Suprapubic skin (tissue), 4 donors: ENCODE results near the gene LMBRD1. TPM values are rescaled to one million over a fixed set of nuclear protein-coding genes. Genes with fewer than 3 reads are reported as not detected.

Experiments used
- DNase-seq, 2 donors: peaks; one replicate each; pipeline ENCODE4 v3.0.0-alpha.2; 2019; ENCODE audit warnings: low spot score in 2 of 2
- H3K27ac ChIP-seq: fragments of 200-600 bp; sonication (generic); one replicate; pipeline ENCODE4 v1.5.1; 2019
- H3K27me3 ChIP-seq: fragments of 200-600 bp; sonication (generic); one replicate; pipeline ENCODE4 v1.5.1; 2019
- H3K36me3 ChIP-seq: fragments of 200-600 bp; sonication (generic); one replicate; pipeline ENCODE4 v1.5.1; 2019
- H3K4me1 ChIP-seq: fragments of 200-600 bp; sonication (generic); one replicate; pipeline ENCODE4 v1.5.1; 2019
- H3K4me3 ChIP-seq: fragments of 200-600 bp; sonication (generic); one replicate; pipeline ENCODE4 v1.5.1; 2019; ENCODE audit warnings: mild to moderate bottlenecking
- H3K9me3 ChIP-seq: fragments of 200-600 bp; sonication (generic); one replicate; pipeline ENCODE4 v1.5.1; 2019
- CTCF ChIP-seq, 2 donors: fragments of 200-600 bp in 1 of 2; fragments of 450-650 bp in 1 of 2; sonication (generic) in 1 of 2; IDR thresholded peaks; one replicate each; pipeline ENCODE4 v1.5.1; 2016 to 2019; ENCODE audit warnings: antibody characterized with exemption in 2 of 2, mild to moderate bottlenecking in 1 of 2, moderate library complexity in 1 of 2
- EP300 ChIP-seq: sonication (generic); formaldehyde crosslinking; IDR thresholded peaks from one replicate; pipeline ENCODE4 v1.6.1; 2017; ENCODE audit warnings: antibody characterized with exemption
- POLR2A ChIP-seq, 2 donors: fragments of 450-650 bp; IDR thresholded peaks; one replicate each; pipeline ENCODE4 v1.6.1; 2017; ENCODE audit warnings: antibody characterized with exemption in 2 of 2, mild to moderate bottlenecking in 2 of 2, moderate library complexity in 2 of 2
- POLR2AphosphoS5 ChIP-seq, 3 donors: sonication (generic); formaldehyde crosslinking; IDR thresholded peaks; one replicate each; pipeline ENCODE4 v1.6.1; 2017; ENCODE audit warnings: antibody characterized with exemption in 3 of 3
- WGBS: methylation state at CpG from one replicate; pipeline ENCODE4 v1.1.5; 2018; 5-methylcytosine and 5-hydroxymethylcytosine counted together
- total RNA-seq, 4 donors: library from RNA; depleted of rRNA; stranded (reverse); fragments of >200 nt; gene quantifications; one replicate each; pipeline ENCODE4 v1.1.0, GENCODE V29; 2016

LMBRD1 gene
- total RNA-seq, 4 donors from 2014 or later, result 43.5 to 58.6 (median 47.5) TPM

- H3K4me1 ChIP-seq, result no peaks in the 10 kb centered on the region
- no peak for TF ChIP-seq POLR2AphosphoS5 (IDR thresholded peaks at IDR 0.05)
- no peak for TF ChIP-seq CTCF (IDR thresholded peaks at IDR 0.05)
- no peak for TF ChIP-seq EP300
- TF ChIP-seq POLR2A (IDR thresholded peaks at IDR 0.05), result no peak
- no peak overlapping the region for H3K27ac ChIP-seq
These were observed 16.1 kb downstream of the LMBRD1 start for GRCh38 chr6:69780585-69781178.

GRCh38 chr6:69775941-69776340 is 20.9 kb downstream of the LMBRD1 start:
- no peak for DNase-seq
- no peak overlapping the region for H3K4me3 ChIP-seq
- H3K27ac ChIP-seq, result no peak overlapping the region
- H3K27me3 ChIP-seq, result no peaks in the 10 kb centered on the region
- no peak for TF ChIP-seq CTCF (IDR thresholded peaks at IDR 0.05)
- TF ChIP-seq EP300, result no peak
- no peak for TF ChIP-seq POLR2AphosphoS5 (IDR thresholded peaks at IDR 0.05)
- TF ChIP-seq POLR2A (IDR thresholded peaks at IDR 0.05), result no peak
- peaks cover 8% of the 10 kb centered on the region for H3K36me3 ChIP-seq
- H3K9me3 ChIP-seq, result no peaks in the 10 kb centered on the region
- H3K4me1 ChIP-seq, result no peaks in the 10 kb centered on the region

More at GRCh38 chr6:69780585-69781178, 16.1 kb downstream of the LMBRD1 start:
- Histone ChIP-seq H3K4me3 (no peak overlapping the region), H3K9me3 (no peaks in the 10 kb centered on the region), H3K27me3 (no peaks in the 10 kb centered on the region), H3K36me3 (peaks cover 4% of the 10 kb centered on the region)
- 54% methylated on average over 2 of the region's 2 CpGs for WGBS
- no peak for DNase-seq

DNA sequence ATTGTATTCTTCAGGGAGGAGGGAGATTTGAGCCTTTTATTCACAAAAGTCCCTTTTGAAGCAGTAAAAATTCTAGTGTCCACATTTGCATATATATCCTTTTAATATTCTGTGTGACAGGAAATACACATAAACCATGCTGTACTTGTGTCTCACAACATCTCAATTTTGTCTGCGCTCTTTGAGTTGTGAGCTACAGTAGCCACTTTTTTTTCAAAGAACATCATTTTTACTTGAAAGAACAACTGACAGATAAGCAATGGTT is 21.3 kb downstream of the LMBRD1 start:
- no peak for TF ChIP-seq EP300
- TF ChIP-seq POLR2AphosphoS5 (IDR thresholded peaks at IDR 0.05), result no peak
- TF ChIP-seq POLR2A (IDR thresholded peaks at IDR 0.05), result no peak
- no peak for TF ChIP-seq CTCF (IDR thresholded peaks at IDR 0.05)
- H3K27ac ChIP-seq, result no peak overlapping the region
- no peaks in the 10 kb centered on the region for H3K27me3 ChIP-seq
- no peak for DNase-seq
- H3K4me1 ChIP-seq, result no peaks in the 10 kb centered on the region
- no peak overlapping the region for H3K4me3 ChIP-seq
- WGBS, result 95% methylated on average over 1 of the region's 1 CpG
- peaks cover 8% of the 10 kb centered on the region for H3K36me3 ChIP-seq
- H3K9me3 ChIP-seq, result no peaks in the 10 kb centered on the region

GRCh38 chr6:69774740-69775584 is 21.8 kb downstream of the LMBRD1 start:
- no peaks in the 10 kb centered on the region for H3K9me3 ChIP-seq
- H3K4me1 ChIP-seq, result no peaks in the 10 kb centered on the region
- no peaks in the 10 kb centered on the region for H3K27me3 ChIP-seq
- no peak for TF ChIP-seq POLR2A (IDR thresholded peaks at IDR 0.05)
- TF ChIP-seq POLR2AphosphoS5 (IDR thresholded peaks at IDR 0.05), result no peak
- no peak for TF ChIP-seq CTCF (IDR thresholded peaks at IDR 0.05)
- no peak for TF ChIP-seq EP300
- WGBS, result 95% methylated on average over 4 of the region's 4 CpGs
- H3K36me3 ChIP-seq, result peaks cover 8% of the 10 kb centered on the region
- H3K4me3 ChIP-seq, result no peak overlapping the region
- DNase-seq, result no peak
- H3K27ac ChIP-seq, result no peak overlapping the region

DNA sequence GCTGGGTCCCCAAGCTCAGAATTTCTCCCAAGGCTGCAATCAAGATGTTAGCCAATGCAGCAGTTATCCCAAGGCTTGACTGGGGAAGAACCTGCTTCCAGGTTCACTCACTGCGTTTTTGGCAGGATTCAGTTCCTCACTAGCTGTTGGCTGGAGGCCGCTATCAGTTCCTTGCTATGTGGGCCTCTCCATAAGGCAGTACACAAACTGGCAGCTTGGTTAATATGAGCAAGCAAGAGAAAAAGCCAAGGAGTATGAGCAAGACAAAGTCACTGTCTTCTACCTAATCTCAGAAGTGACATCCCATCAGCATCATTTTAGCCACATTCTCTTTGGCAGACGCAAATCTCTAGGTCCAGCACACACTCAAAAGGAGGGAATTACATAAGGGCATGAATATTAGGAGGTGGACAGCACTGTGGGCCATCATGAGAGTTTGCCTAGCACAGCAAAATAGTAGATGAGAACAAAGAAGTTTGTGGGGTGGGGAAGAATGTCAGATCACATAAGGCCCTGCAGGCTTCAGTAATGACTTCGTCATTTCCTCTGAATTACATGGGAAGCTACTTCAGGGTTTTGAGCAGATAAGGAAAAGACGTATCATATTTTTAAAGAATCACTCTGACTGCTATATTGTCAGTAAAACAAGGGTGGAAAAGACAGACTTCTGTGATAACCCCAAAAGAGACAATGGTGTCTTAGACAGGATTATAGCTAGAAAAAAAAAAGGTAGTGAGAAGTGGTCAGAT is 25.5 kb downstream of the LMBRD1 start:
- Histone ChIP-seq H3K9me3 (no peaks in the 10 kb centered on the region), H3K27me3 (no peaks in the 10 kb centered on the region), H3K36me3 (peaks cover 4% of the 10 kb centered on the region), H3K4me1 (no peaks in the 10 kb centered on the region), H3K4me3 (no peak overlapping the region), H3K27ac (no peak overlapping the region)
- TF ChIP-seq POLR2AphosphoS5 (IDR thresholded peaks at IDR 0.05) (no peak), EP300 (no peak), CTCF (IDR thresholded peaks at IDR 0.05) (no peak), POLR2A (IDR thresholded peaks at IDR 0.05) (no peak)
- WGBS, result 94% methylated on average over 5 of the region's 5 CpGs
- no peak for DNase-seq
